DMS114 treated with DMSO at 0.1 percent for 48 hours (cell line): ENCODE data around the gene ANGPT4.

Experiments
- DNase-seq: peaks from one replicate; lab custom pipeline; 2025; ENCODE audit not compliant: unreplicated experiment; lab: John Stamatoyannopoulos, UW

The ANGPT4 gene

DNA sequence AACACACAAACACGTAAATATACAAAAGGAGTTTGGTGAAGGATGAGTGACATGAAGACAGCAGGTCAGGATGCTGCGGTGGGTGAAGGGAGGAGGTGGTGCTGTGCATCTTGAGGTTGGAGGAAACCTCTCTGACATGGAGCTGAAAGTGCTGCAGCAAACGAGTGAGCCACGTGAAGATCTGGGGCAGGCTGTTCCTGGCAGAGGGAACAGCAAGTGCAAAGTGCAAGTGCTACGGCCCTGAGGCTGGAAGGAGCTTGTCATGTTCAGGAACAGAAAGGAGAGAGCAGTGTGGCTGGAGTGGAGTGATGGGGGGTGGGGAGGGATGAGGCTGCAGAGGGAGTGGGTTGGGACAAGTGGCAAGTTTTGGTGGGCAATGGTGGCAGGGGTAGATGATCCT is 24.8 kb upstream of the ANGPT4 start:
- no peak for DNase-seq

DNA sequence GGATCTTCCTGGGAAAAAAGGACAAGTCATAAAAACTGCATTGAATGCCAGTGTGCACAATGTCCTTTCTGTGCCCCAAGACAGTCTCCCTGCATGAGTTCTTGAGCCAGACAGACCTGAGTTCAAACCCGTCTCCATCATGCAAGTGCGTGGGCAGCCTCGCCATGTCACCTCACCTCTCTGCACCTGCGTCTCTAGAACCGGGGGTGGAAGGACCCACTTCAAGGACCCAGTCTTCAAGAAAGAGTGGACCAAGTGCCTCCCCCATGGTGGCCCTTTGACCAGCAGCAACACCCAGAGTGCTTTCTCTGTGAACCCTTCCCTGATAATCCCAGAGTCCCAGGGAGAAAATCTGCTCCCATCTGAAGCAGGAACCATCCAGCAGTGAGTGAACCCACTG is 23.5 kb upstream of the ANGPT4 start:
- no peak for DNase-seq

DNA sequence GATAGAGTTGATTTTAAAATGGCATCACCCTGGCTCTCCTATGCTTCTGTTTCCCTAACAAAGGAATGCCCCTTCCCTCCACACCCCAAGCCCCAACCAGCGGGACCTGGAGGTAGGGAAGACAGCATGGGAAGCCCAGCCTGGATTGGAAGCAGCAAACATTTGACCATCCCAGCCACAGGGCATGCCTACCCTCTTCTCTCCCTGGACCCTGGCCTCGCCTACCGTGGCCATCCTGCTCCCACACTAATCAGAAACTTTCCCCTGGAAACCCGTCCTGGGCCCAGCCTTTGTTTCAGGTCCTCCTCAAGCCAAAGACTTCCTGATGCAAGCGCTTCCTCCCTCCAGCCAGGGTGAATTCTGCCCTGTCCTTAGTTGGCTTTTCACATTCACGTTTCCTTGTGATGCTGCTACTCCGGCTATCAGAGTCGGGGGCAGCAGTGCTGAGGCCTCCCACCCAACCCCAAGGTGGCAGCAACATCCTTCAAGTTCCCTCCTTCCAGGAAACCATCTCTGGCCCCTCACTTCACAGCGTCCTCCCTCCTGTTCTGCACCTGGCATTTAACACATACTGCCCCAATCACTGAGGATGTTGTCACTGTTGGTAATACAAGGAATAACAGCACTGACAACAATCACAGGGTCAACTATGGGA is 18.2 kb upstream of the ANGPT4 start:
- DNase-seq = no peak

DNA sequence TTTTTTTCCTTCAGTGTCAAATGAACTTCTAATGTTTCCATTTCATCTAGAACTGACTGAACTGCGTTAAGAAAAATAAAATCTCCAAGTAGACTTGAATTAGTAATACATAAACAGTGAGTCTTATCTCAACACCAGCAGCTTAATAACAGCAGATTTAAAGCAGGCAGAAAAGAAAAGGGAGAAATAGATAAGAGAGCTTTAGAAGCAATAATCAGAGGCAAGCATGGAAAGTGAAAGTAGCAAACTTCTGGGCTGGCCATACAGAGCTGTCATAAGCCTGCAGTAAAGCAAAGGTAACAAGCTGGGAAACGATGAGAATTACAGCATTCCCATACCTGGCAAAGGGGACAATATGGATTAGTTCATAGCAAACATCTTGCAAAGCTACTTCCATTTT is 16.9 kb upstream of the ANGPT4 start:
- no peak for DNase-seq

DNA sequence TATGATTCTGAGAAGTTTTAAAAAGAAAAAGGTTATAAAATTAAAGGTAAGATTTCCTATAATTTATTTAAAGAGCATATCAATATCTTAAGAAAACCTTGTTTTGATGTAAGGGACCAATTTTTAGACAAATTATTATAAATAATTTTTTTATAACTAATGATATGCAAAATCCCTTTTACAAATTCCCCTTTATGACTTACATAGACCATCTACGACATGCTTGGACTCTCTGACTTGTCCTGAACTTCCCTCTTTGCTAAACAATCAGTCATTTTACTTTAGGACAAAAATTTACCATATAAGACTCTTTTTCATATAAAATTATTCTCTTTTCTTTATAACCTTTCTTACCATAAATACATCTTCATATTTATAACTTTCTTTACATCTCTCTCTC is 15.3 kb upstream of the ANGPT4 start:
- no peak for DNase-seq

DNA sequence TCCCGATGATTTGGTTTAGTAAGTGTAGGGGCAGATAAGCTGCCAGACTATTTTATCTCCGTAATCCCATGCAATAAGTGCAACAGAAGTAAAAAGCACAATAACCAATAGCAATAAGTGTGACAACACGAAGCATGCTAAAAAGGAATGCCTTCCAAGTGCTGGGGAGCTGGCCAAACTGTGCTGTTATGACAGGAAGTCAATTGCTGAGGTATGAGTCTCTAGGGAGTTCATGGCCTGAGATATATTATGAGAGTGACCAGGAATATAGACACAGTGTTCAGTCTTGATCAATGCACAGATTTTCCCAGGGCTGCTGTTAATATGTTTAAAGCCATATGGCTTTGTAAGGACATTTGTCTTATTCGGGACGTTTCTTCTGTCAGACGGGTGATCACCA is 10.5 kb upstream of the ANGPT4 start:
- DNase-seq = no peak

DNA sequence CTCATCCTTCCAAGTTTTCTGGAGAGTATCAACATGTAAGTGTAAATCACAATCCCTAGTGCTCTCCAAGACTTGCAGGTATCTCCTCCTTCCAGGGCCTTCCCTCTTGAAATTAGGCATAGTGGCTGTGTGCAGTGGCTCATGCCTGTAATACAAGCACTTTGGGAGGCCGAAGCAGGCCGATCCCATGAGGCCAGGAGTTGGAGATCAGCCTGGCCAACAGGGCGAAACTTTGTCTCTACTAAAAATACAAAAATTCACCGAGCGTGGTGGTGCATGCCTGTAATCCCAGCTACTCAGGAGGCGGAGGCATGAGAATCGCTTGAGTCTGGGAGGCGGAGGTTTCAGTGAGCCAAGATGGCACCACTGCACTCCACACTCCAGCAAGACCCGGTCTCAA is 9.4 kb upstream of the ANGPT4 start:
- DNase-seq = no peak

DNA sequence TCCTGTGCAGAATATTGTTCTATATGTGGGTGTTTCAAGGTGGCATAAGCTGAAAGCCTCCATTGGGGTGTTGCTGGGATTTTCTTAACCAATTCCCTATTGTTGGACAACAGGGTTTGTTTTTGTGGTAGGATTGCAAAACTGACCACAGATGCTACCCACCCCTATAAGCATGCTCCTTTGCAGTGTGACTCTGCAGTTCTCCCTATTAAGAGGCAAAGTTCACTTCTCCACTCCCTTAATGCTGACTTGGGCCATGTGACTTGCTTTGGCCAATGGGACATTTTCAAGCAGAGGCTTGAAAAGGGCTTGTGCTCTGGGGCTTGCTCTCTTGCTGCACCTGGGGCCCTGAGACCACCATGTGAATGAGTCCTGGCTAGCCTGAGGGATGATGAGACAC is 8.5 kb upstream of the ANGPT4 start:
- DNase-seq = no peak

DNA sequence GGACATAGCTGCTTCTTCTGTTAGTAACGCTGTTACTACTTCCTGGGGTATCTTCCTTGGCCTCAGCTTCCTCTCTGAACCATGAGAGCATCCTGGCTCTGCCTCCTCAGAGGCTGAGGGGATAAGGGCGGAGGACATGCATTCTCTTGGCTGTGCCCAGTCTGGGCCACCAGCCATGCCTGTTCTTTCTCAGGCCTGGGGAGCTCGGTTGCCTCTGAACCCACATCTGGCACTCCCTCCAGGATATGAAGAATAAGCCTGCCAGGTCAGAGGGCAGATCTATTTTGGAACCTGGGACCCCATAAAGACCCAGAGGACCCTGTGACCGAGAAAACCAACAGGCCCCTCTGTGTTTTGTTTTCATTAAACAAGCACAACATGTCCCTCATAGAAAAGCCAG is 6.6 kb upstream of the ANGPT4 start:
- no peak for DNase-seq

DNA sequence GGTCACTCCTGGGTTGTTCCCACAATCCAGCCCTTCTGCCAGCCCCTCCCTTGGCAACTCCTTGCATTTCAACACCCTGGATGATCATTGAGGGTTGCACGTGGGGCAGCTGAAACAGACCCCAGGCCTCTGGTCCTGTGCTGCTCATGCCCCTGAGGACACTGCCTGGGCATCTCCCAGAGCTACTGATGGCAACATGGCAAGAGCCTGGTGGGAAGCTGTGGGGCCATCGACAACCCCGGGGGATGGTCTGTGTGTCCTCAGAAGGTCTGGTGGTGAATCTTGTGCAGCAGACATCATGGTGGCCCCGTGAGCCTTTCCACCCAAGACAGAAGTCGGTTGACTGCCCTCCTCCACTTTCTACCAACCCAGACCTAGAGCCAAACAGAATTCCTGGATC is 4.9 kb upstream of the ANGPT4 start:
- DNase-seq = no peak

DNA sequence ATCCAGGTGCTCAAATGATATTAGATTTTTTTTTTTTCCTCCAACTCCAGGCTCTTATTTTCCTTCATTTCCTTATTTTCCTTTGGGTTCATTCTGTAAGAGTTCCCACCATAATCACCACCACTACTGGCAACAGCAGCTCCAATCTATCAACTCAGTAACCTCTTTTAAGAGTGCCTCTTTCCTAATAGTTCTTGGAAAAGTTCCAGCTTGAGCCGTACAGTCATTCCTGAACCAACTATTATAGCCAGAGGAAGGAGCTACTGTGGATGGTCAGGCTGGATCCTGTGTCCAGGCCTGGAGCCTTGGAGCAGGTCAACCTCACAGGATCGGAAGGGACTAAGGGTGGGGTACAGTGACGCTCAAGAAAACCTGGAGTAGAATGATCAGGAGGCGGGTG is 4.2 kb upstream of the ANGPT4 start:
- DNase-seq = no peak

DNA sequence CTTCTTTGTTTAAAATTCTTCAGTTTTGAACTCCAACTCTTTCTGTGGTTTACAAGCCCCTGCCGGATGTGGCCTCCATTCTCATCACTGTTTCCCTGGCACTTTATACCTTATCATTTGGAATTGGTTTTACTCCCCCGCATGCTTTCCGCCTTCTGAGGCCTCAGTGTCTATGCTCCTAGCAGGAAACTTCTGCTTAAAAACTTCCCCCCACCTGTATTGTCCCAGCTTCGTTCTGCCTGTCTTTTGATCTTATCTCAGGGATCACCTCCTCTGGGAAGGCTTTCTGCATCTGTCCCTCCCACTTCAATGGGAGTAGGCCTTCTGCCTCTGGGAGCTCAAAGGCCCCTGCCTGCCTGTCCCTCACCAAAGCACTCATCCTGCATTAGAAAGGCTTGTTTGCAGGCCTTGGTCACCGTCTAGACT is 3.4 kb upstream of the ANGPT4 start:
- no peak for DNase-seq

DNA sequence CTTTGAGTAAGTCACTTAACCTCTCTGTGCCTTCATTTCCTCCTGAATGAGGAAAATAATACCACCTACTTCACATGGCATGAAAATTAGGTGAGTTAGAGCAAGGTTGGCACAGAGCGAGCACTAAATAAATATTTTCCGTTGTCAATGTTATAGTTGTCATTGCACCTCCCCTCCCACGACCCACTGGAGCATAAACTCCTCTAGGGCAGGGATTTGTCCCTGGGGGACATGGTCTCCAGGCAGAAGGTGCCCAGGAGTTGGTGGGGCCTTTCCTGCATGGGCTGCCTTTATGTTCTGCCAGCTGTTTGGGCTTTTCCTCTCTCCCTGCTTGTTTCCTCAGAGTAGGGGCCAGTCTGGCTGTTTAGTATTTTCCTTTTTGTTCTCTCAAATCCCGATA is 1.3 kb upstream of the ANGPT4 start:
- no peak for DNase-seq

DNA sequence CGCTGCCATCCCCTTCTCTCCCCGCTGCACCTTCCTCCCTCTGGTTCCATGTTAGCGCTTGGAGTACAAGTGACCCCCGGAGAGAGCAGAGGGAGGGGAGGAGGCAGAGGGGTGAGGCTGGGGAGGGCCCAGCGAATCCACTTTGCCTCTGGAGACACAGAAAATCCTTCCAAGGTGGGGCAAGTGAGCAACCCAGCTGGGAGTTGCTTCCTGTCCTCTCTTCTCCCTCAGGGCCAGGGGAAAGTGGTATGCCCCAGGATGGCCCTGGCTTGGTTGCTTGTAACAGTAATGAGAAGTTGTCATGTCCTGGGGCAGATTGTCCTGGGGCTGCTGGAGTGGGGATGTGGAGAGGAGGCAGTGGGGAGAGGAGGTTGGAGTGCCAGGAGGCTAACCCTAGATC is 691 bp upstream of the ANGPT4 start:
- DNase-seq = no peak

DNA sequence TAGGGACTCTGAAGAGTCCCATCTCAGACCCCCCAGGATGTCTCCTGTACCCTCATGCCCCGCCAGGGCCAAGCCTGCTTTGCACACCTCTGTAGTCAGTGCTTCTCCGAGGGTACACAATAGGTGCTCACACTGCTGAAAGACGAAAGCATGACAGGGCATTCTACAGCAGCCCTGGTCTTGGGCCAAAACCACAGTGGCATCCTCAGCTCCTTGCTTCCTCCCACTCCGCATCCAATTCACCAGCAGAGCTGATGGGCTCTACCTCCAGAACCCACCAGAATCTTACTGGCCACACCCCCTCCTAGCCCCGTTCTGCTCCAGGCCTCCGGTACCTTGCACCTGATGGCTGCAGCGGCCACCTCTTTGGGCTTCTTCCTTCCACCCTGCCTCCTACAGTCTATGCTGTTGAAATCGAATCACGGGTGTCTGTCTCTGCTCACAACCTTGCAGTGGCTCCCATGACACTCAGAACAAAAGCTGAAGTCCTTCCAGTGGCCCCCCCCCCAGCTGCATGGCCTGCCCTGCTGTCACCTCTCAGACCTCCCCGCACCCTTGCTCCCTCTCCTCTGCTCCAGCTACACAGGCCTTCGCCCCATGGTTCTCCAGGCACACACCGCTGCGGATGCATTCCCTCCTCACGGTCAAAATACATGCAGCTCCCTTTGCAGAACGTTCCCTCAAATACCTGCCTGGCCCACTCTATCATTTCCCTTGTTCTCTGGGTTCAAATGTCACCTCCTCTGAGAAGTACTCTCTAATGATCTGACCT is 1.2 kb downstream of the ANGPT4 start:
- no peak for DNase-seq

DNA sequence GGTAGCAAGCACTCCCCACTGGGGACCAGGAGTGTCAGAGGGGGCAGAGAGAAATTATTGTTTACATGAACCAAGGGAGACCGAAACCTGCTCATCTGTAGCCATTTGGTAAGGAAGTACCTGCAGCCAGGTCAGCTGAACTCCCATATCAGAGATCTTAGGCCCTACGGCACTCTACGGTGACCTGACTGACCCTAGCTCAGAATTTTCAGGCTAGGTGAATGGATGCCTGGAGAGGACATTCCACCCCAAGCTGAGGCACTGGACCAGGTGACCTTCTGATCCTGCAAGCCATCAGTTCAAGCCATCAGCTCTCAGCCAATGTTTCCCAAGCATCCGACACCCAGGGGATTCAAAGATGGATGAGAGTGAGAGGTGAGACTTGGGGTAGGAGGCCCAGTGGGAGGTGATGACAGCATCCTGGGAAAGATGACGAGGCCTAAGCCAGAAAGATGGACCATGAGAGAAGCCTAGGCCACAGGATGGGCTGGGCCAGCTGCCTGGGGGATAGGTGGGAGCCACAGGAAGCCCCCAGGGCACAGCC is 2.8 kb downstream of the ANGPT4 start:
- DNase-seq = no peak

DNA sequence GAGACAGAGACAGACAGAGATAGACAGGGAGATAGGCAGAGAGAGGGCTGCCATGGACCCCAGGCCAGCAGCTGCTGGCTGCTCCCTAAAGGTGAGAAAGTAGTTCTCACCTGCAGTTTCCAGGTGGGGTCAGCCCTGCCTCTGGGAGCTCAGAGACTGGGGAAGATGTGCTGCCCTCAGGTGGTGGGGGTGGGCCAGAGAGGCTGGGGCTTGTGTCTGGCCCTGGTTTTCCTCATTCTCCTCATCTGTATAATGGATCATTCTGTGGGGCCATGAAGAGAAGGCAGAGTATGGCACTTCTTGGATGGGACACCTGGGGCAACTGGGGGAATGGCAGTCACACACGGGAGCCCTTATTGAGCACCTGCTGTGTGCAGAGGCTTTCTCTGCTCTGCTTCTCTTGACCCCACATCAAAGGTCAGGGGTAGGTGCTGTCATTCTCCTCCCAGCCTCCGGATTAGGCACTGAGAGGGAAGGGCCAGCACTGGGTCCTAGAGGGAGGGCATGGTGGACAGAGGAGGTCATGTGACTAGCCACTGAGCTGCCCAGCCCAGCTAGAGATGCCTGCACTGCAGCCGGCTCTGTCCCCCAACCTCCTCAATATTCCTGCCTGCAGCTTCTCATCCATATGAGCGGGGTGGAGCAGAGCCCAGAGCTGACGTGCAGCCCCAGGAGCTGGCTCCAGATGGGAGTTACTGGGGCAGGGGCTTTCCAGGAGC is 4.1 kb downstream of the ANGPT4 start:
- no peak for DNase-seq

DNA sequence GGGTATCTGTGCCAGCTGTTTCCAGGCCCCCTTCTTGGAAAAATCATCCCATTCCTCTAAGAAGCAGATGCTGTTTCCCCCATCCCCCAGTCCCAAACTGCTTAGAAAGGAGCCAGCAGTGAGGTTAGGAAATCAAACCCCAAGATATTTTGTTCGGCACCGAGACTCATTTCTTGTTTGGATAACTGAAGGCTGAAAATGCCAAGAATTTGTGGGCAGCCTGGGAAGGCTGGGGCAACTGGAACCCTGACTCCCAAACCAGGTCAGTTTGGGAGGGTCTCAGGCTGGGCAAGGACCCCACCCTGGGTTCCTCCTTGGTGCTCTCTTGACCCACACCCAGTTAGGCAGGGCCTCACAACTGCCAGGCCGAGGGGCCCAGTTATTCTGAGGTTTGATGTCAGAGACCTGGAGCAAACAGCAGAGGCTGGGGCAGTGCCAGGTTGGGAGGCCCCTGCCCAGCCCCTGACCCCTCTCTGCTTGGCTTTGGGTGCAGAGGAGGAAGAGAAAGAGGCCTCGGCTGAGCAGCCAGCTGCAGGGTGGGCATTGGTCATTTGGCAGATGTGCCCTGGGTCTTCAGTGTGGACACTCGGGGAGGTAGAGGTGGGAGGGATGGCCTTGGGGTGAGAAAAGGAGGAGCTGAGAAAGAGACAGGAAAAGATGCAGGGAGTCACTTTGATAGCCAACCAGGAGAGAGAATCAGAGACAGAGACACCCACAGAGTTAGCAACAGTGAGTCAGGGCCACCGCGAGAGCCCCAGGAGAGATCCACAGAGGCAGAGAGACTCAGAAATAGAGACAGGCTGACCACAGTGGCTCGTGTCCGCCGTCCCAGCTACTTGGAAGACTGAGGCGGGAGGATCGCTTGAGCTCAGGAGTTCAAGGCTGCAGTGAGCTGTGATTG is 5.0 kb downstream of the ANGPT4 start:
- DNase-seq = no peak

DNA sequence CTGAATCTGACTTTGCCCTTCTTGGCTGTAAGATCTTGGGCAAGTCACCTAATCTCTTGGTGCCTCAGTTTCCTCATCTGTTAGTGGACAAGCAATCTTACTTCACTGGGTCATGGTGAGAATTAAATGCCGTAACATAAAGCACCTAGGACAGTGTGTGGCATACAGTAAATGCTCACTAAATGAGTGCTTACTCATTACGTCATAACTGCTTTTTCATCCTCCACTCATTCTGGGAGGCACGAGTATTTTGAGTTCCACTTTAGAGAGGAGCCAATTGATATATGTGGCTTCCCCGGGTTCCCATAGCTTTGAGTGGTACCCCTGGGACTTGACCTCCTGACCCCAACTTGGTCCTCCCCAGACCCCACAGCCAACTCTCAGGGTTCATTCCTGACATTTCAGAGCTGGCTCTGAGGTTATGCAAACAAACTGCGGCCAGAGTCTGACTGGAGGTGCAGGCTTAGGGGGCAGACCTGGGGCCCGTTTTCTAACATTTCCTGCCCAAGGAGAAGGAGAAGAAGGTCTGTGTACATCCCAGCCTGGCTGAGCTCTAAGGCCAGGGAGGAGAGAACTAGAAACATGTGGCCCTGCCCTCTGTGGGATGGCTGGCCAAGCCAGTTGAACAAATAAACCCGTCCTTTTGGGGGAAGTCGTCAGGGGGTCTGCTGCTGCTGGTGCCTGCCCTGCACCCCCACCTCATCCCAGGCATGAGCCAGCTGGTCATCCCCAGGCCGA is 5.8 kb downstream of the ANGPT4 start:
- DNase-seq = no peak

DNA sequence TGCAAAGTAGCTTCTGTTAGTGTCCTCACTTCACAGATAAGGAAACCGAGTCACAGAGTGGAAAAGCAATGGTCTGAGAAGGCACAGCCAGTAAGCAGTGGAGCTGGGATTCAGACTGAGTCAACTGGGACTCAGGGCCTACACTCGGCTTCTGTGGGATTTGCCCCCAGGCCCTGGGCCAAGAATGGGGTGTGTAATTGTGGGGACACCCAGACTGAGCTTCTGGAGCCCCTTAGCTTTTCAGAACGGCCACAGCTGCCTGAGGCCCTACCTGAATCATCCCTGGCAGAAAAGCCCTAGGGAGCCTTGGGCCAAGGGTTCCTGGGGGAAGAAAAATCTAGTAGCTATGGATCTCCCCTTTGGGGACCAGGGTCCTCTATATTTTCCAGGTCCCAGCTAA is 6.5 kb downstream of the ANGPT4 start:
- no peak for DNase-seq
